ENCODE measurements around the gene RPRML.

DNA sequence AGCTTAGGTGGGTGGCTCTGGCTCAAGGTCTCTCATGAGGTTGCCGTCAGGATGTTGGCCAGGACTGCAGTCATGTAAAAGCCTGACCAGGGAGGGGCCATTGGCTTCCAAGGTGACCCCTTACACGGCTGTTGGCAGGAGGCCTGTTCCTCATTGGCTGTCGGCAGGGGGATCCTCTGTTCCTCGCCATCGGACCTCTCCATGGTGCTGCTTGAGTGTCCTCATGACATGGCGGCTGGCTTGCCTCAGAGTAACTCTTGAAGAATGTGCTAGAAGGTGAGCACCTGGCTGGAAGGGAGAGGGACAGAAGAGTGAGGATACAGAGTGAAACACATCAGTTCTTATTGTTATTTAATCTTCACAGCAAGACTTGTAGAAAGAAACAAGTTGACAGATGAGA, 4.7 kb upstream of the RPRML start:
- TF ChIP-seq, protein P1, sequence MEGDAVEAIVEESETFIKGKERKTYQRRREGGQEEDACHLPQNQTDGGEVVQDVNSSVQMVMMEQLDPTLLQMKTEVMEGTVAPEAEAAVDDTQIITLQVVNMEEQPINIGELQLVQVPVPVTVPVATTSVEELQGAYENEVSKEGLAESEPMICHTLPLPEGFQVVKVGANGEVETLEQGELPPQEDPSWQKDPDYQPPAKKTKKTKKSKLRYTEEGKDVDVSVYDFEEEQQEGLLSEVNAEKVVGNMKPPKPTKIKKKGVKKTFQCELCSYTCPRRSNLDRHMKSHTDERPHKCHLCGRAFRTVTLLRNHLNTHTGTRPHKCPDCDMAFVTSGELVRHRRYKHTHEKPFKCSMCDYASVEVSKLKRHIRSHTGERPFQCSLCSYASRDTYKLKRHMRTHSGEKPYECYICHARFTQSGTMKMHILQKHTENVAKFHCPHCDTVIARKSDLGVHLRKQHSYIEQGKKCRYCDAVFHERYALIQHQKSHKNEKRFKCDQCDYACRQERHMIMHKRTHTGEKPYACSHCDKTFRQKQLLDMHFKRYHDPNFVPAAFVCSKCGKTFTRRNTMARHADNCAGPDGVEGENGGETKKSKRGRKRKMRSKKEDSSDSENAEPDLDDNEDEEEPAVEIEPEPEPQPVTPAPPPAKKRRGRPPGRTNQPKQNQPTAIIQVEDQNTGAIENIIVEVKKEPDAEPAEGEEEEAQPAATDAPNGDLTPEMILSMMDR (conservative IDR thresholded peaks at IDR 0.05 in 1 of 2, IDR thresholded peaks at IDR 0.05 in 1 of 2; ENCODE audit: extremely low read depth in 1 of 2, insufficient read depth in 1 of 2, low read depth in 1 of 2, low read length in 2 of 2), result no peak
- TF ChIP-seq EZH2 (IDR thresholded peaks at IDR 0.05; ENCODE audit: borderline replicate concordance, low read length), result no peak

Measured in mammary epithelial cell (primary cell).